GM19240 (cell line): ENCODE measurements around the gene RER1.
"Not testable (repeated sequence)": the region's sequence is repeated elsewhere in the genome, so short reads cannot be mapped to it uniquely, and the experiment has no call there.

Experiments used
- DNase-seq: peaks from one replicate; pipeline ENCODE4 v3.0.0; 2011; ENCODE audit warnings: low spot score; ENCODE audit not compliant: insufficient read length

RER1 gene

GRCh38 chr1:2427051-2427450, 35.4 kb downstream of the RER1 start:
- DNase-seq = no peak

GRCh38 chr1:2427976-2428375, 36.3 kb downstream of the RER1 start:
- DNase-seq = no peak

GRCh38 chr1:2428490-2428889, 36.8 kb downstream of the RER1 start:
- no peak for DNase-seq

GRCh38 chr1:2429780-2430591, 38.3 kb downstream of the RER1 start:
- DNase-seq = no peak

- no peak for DNase-seq
These were observed 38.9 kb downstream of the RER1 start for GRCh38 chr1:2430592-2430973.

GRCh38 chr1:2431103-2431502, 39.5 kb downstream of the RER1 start:
- no peak for DNase-seq

- DNase-seq = no peak
These were observed 39.9 kb downstream of the RER1 start for GRCh38 chr1:2431518-2431917.

- no peak for DNase-seq
These were observed 40.8 kb downstream of the RER1 start for GRCh38 chr1:2432441-2432844.

- no peak for DNase-seq
These were observed 41.6 kb downstream of the RER1 start for GRCh38 chr1:2433196-2433595.

- DNase-seq = no peak
These were observed 42.5 kb downstream of the RER1 start for GRCh38 chr1:2433936-2434655.

GRCh38 chr1:2435091-2435490, 43.5 kb downstream of the RER1 start:
- DNase-seq = no peak

- DNase-seq = no peak
These were observed 44.2 kb downstream of the RER1 start for GRCh38 chr1:2435746-2436355.

- DNase-seq = no peak
These were observed 45.2 kb downstream of the RER1 start for GRCh38 chr1:2436876-2437275.

- DNase-seq = no peak
These were observed 46.0 kb downstream of the RER1 start for GRCh38 chr1:2437617-2438016.

GRCh38 chr1:2438038-2438437, 46.4 kb downstream of the RER1 start:
- no peak for DNase-seq

GRCh38 chr1:2438641-2439040, 47.0 kb downstream of the RER1 start:
- DNase-seq = no peak

GRCh38 chr1:2439369-2439768, 47.7 kb downstream of the RER1 start:
- no peak for DNase-seq

- DNase-seq = not testable (repeated sequence)
These were observed 48.7 kb downstream of the RER1 start for GRCh38 chr1:2440346-2440745.

- no peak for DNase-seq
These were observed 50.1 kb downstream of the RER1 start for GRCh38 chr1:2441746-2442145.

- no peak for DNase-seq
These were observed 51.0 kb downstream of the RER1 start for GRCh38 chr1:2442661-2443060.

- DNase-seq = no peak
These were observed 51.9 kb downstream of the RER1 start for GRCh38 chr1:2443277-2444137.
